HG03521 (cell line): ENCODE measurements around the gene ATP7B.

ENCODE experiments used
- ATAC-seq: cut with Tn5 transposase; IDR thresholded peaks from one replicate; pipeline ENCODE4 v1.9.1; 2021; ENCODE audit warnings: mild to moderate bottlenecking, moderate library complexity; ENCODE audit not compliant: unreplicated experiment

Gene ATP7B

GRCh38 chr13:51953347-51954195 is 57.7 kb downstream of the ATP7B start:
- no peak for ATAC-seq

DNA sequence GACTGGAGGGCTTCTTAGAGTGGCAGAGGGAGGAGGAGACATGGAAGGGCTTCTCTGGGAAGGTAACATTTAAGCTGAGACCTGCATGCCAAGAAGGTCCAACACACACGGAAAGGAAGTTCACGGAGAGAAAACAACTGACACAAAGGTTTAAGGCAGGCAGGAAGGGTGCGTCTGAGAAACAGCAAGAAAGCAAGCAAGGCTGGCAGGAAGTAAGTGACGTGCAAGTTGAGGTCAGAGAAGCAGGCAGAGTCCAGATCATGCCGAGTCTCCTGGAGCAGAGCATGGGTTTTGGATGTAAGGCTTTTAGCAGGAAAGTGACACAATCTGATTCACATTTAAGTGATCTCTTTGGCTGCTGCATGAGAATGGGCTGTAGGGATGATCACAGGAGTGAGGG is 60.5 kb downstream of the ATP7B start:
- no peak for ATAC-seq

DNA sequence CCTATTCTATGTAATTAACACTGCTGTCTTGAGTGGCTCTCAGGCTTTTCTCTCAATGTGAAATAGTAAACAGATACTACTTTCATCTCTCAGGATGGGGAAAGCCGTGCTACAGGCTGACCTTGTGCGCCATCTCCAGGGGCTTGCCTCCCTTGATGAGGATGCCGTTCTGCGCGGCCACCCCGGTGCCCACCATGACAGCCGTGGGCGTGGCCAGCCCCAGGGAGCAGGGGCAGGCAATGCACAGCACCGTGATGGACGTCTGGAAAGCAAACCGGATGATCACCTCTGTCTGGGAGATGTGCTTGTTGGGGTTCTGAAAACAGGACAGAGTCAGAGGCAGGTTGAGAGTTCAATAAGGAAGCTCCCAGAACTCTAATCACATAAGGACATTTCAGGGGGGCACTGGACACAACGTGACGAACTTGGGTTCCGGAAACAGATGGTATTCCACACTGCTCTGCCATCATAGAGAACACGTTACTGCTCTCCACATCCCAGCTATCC is 65.0 kb downstream of the ATP7B start:
- no peak for ATAC-seq

DNA sequence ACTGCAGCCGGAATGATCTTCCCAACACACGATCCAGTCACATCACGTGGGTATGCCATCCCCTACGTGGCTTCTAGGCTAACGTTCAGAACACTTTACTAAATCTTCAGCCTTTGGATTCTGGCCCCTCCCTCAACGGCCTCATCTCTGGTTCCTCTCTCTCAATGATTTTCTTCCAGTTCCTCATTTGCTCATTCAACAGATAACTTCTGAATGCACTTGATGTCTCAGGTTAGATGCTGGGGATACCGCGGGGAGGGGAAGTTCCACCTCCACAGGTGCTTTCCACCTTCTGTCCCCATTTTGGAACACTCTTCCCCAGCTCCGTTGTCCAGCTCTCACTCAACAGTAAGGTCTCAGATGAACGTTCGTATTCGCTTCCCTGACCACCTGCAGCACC is 66.1 kb downstream of the ATP7B start:
- no peak for ATAC-seq

GRCh38 chr13:51944428-51944827 is 66.8 kb downstream of the ATP7B start:
- no peak for ATAC-seq

- ATAC-seq: no peak
These were observed 67.5 kb downstream of the ATP7B start for GRCh38 chr13:51943721-51944120.

DNA sequence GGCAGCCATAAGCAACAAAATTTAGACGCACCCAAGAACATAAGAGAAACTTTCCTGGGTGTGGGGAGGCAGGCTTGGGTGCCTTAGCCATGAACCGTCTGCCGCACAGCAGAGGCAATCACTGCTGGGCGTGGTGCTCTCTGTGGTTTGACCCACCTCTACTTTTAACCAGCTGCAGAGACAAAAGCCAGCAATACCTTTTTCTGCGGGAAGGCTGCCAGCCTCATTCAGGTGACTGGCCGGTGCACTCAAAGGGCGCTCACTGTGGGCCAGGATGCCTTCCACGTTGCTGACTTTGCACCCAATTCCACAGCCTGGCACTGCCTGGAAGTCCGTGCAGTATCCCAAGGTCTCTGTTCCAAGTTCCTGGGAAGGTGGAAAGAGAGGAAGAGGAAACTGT is 69.1 kb downstream of the ATP7B start:
- ATAC-seq: no peak

DNA sequence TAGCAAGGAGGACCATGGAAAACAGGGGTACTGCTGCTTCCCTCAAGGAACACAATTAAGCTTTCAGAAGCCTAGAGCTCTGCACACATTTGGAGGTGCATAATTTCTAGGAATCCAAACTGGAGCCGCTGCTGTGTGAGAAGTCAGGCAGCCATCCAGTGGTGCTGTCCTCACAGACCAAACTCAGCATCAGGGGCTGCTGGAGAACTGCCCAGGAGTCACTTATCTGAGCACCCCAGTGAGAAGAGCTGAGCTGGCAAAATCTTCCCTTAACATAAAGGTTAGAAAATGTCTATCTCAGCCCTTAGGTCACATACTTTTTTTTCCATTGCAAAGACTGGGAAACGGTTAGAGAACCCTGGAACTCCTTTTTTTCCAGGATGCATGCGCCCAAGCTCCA is 72.8 kb downstream of the ATP7B start:
- ATAC-seq: no peak

DNA sequence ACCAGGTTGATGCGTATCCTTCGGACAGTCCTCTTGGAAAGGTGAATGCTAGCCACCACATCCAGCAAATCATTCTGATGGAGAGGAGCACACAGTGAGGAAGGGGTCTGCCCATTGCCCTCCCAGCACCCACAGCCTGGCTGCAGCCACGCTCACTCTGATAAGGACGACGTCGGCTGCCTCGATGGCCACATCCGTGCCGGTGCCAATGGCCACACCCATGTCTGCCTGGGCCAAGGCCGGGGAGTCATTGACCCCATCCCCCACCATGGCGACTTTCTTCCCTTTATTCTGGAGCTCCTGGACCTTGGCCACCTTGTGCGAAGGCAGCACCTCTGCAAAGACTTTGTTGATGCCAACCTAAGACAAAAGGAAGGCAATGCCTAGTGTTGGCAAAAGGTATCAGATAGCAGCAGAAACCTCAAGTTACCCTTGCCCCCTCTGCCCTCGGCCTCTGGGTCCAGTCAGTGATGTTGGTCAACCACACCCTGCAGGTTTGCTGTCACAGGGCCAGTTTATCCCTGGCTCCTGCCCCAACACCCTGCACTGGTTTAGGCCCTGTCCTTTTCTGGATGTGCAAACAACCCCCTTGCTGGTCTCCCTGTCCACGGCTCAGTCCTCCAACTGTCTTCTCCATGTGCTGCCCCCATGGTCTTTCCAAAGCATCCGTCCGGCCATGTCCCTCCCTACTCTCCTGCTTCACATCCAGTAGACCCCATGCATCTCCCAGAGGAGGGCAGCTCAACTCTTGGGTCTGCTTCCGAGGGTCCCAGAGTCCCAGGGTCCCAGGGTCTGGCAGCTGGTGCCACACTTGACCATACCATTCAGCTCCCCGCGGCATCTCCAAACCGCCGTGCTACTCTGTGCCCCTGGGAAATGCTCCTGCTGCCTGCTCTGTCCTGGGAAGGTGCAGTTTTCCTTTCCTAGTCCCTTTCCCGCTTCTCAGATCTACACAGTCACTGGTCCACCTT is 73.6 kb downstream of the ATP7B start:
- no peak for ATAC-seq

- no peak for ATAC-seq
These were observed 75.7 kb downstream of the ATP7B start for GRCh38 chr13:51935326-51936171.

DNA sequence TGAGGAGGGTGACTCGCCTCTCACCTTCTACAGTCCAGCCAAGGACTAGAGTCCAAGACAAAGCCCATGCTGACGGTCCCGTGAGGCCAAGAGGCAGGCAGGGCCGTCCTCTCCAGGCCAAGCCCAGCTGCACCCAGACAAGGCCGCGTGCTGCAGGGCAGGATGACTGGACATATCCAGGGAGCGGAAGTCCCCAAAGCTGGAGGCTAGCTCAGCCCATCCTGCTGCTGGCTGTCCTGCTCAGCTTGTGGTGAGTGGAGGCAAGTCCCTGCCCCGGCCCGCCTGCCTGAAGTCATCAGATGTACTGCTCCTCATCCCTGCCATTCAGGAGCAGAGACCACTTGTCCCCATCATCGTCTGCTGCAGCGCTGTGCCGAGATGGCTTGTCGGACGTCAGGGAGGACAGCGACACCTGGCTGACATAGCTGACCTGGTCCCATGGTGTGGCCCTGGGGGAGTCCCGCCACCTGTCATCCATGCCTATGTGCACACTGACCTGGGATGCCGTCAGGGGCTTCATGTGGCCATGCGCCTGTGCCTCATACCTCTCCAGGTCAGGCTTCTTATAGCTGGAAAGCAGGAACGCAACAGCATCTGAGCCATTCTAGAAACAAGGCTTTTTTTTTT is 76.7 kb downstream of the ATP7B start:
- no peak for ATAC-seq

GRCh38 chr13:51933466-51934058 is 77.7 kb downstream of the ATP7B start:
- ATAC-seq: no peak

GRCh38 chr13:51932231-51932630 is 79.0 kb downstream of the ATP7B start:
- ATAC-seq: no peak

GRCh38 chr13:51931606-51932005 is 79.6 kb downstream of the ATP7B start:
- no peak for ATAC-seq

DNA sequence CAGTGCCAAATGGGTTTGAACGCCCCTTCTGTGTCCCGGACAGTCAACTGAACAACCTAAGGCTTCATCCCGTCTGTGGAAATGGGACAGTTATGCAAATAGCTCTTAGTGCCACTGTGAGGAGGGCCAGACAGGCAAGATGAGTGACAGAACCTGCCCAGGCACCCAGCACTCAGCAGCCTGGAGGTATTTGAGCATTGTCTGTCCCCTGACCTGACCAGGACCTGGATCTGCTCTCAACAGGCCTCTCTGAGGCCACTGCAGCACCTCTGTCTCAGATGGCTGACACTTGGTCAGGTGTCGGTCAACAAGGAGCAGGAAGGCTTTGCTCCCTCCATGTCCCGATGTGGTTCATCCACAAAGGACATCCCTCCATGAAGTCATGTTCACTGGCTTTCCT is 81.6 kb downstream of the ATP7B start:
- ATAC-seq: no peak

- no peak for ATAC-seq
These were observed 83.0 kb downstream of the ATP7B start for GRCh38 chr13:51928231-51928630.

DNA sequence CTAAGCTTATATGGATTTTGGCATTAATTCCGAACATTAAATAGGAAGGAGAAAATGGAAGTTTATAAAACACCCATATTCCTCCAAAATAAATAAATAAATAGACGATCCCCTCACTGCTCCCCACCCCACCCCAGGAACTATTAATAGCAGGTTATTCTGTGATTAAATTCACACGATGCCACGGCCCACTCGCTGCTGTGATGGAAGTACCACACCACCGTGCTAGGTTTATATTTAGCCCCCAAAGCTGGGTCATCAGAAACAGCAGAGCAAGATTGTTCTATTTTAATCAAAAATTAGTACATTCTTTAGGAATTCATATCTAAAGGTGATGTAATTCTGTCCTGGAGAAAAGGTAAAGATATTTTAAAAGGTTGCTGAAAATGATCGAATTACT is 84.1 kb downstream of the ATP7B start:
- ATAC-seq: no peak

GRCh38 chr13:51926528-51926885 is 84.7 kb downstream of the ATP7B start:
- no peak for ATAC-seq

- no peak for ATAC-seq
These were observed 85.3 kb downstream of the ATP7B start for GRCh38 chr13:51925865-51926527.
